CD4-positive, alpha-beta memory T cell (primary cell): Measurements from ENCODE around the gene NCMAP. TPM values are rescaled to one million over a fixed set of nuclear protein-coding genes. Genes with fewer than 3 reads are reported as not detected.

ENCODE experiments used
- CTCF ChIA-PET: fragments of 350-600 bp; sonication (Branson Sonifier 250); formaldehyde crosslinking; loops from one replicate; lab custom pipeline; 2021; ENCODE audit warnings: inconsistent platforms; ENCODE audit not compliant: partially characterized antibody; lab: Charles Lee
- POLR2A ChIA-PET: fragments of 350-600 bp; sonication (Branson Sonifier 250); formaldehyde crosslinking; loops from one replicate; lab custom pipeline; 2021; ENCODE audit not compliant: partially characterized antibody; lab: Charles Lee
- DNase-seq, 5 donors: peaks; one replicate each; pipeline versions ENCODE4 v3.0.0 to v3.0.0-alpha.2; 2020 to 2022; ENCODE audit warnings: mixed read lengths in 1 of 5
- H3K27ac ChIP-seq: one replicate; pipeline ENCODE4 v1.7.0; 2013; ENCODE audit warnings: low read depth, low read length
- H3K27me3 ChIP-seq: 2 replicates; pipeline ENCODE4 v1.7.0; 2013; ENCODE audit warnings: mild to moderate bottlenecking, low read length, moderate library complexity; ENCODE audit not compliant: insufficient read depth
- H3K36me3 ChIP-seq: 2 replicates; pipeline ENCODE4 v1.7.0; 2013; ENCODE audit warnings: mild to moderate bottlenecking, low read length, moderate library complexity; ENCODE audit not compliant: insufficient read depth
- H3K4me1 ChIP-seq: 2 replicates; pipeline ENCODE4 v1.7.0; 2013; ENCODE audit warnings: mild to moderate bottlenecking, low read length, moderate library complexity; ENCODE audit not compliant: insufficient read depth
- H3K4me3 ChIP-seq, 2 donors: one replicate each; pipeline ENCODE4 v1.7.0; 2013; ENCODE audit warnings: low read length in 2 of 2, mild to moderate bottlenecking in 1 of 2
- H3K9me3 ChIP-seq, 2 donors: one replicate each; pipeline ENCODE4 v1.7.0; 2013; ENCODE audit warnings: low read length in 2 of 2, control low read depth in 1 of 2; ENCODE audit not compliant: control insufficient read depth in 1 of 2
- H3K27ac Mint-ChIP-seq, 7 donors: one replicate each; pipeline ENCODE4 v1.8.0; 2020 to 2021; ENCODE audit warnings: mixed read lengths in 7 of 7, mild to moderate bottlenecking in 6 of 7, inconsistent platforms in 3 of 7, moderate library complexity in 3 of 7
- H3K27me3 Mint-ChIP-seq, 2 donors: one replicate each; pipeline ENCODE4 v1.8.0; 2020 to 2021; ENCODE audit warnings: mixed read lengths in 2 of 2
- H3K36me3 Mint-ChIP-seq, 2 donors: one replicate each; pipeline ENCODE4 v1.8.0; 2020 to 2021; ENCODE audit warnings: mixed read lengths in 2 of 2, inconsistent platforms in 1 of 2, mild to moderate bottlenecking in 1 of 2
- H3K4me1 Mint-ChIP-seq, 4 donors: one replicate each; pipeline ENCODE4 v1.8.0; 2020 to 2021; ENCODE audit warnings: mixed read lengths in 4 of 4, mild to moderate bottlenecking in 1 of 4
- H3K4me3 Mint-ChIP-seq, 8 donors: one replicate each; pipeline ENCODE4 v1.8.0; 2020 to 2021; ENCODE audit warnings: mixed read lengths in 8 of 8, mild to moderate bottlenecking in 7 of 8, moderate library complexity in 6 of 8, inconsistent platforms in 3 of 8
- H3K9me3 Mint-ChIP-seq, 8 donors: one replicate each; pipeline ENCODE4 v1.8.0; 2020 to 2021; ENCODE audit warnings: mixed read lengths in 8 of 8, mild to moderate bottlenecking in 5 of 8, inconsistent platforms in 3 of 8, moderate library complexity in 1 of 8
- intact Hi-C: fragments of 100-400 bp; cut with micrococcal nuclease; formaldehyde crosslinking; loops from one replicate; pipeline ENCODE4 v1.15.1; 2023
- polyA plus RNA-seq, 2 donors: library from polyadenylated mRNA; unstranded; fragments of 300-500 nt; fragmentation: Illumina TruSeq; gene quantifications; one replicate each; pipeline ENCODE4 v1.2.3, GENCODE V29; 2021
- total RNA-seq, 2 experiments: library from RNA; stranded (reverse); gene quantifications; one replicate each; pipeline ENCODE4 v1.2.3, GENCODE V29; 2021

The NCMAP gene
- total and polyA plus RNA-seq, 4 experiments from 2014 or later: 0.10 to 0.12 TPM; not detected in 2

DNA sequence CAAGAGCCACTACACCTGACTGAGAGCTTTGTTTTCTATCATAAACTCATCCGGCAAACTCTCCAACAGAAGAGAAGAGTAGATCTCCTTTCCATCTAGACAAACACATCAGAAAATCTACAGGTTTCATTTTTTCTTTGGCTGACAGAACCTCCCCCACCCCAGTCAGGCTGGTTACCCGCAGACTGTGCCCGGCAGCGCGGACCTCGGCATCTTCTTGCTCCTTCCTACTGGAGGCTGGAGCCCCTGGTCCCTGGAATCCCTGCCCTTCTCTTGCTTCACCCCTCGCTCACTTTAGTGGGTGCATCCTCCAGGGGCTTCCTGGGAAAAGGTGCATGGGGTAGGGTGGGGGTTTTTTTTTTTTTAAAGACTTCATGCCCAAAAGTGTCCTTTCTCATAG is 23.0 kb downstream of the NCMAP start:
- Histone ChIP-seq H3K9me3 (no peaks in the 10 kb centered on the region), H3K4me3 (no peak overlapping the region), H3K4me1 (no peaks in the 10 kb centered on the region), H3K27ac (no peak overlapping the region), H3K36me3 (no peaks in the 10 kb centered on the region), H3K27me3 (no peaks in the 10 kb centered on the region)
- no peaks in the 10 kb centered on the region for H3K4me1 Mint-ChIP-seq
- no peaks in the 10 kb centered on the region for H3K36me3 Mint-ChIP-seq
- no peaks in the 10 kb centered on the region for H3K9me3 Mint-ChIP-seq
- no peak overlapping the region for H3K4me3 Mint-ChIP-seq
- no peak overlapping the region for H3K27ac Mint-ChIP-seq
- H3K27me3 Mint-ChIP-seq: no peaks in the 10 kb centered on the region
- DNase-seq: no peak
- CTCF ChIA-PET: interaction anchor here (0.6 to 2.0 kb wide), 3 partner anchors 9 to 57 kb away, joined by 3 to 17 read pairs (median 3); no protein-coding TSS in a partner anchor
- intact Hi-C loops: no loop called here
- POLR2A ChIA-PET: no interaction called here

DNA sequence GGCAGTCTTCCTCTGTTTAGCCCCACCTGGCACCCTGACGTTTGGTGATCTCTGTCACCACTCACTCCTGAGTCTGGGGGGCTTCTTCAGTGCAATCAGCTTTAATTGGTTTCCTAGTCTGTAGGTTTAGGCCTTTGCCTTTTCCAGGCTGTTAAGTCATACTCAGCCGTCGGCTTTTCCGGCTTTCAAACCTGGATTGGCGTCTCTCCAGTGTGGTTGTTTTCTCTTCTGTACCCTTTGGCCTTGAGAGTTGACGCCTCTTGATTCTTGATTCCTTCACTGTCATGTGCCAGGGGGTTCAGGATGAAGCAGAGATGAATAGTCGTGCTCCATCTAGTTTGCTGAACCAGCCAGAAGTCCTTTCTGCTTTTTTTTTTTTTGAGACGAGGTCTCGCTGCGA is 24.9 kb downstream of the NCMAP start:
- ChIA-PET POLR2A (no interaction called here), CTCF (no interaction called here)
- DNase-seq: no peak
- intact Hi-C loops: no loop called here
- Histone ChIP-seq H3K27me3 (no peaks in the 10 kb centered on the region), H3K9me3 (no peaks in the 10 kb centered on the region), H3K27ac (no peak overlapping the region), H3K36me3 (no peaks in the 10 kb centered on the region), H3K4me3 (no peak overlapping the region), H3K4me1 (no peaks in the 10 kb centered on the region)
- H3K9me3 Mint-ChIP-seq: no peaks in the 10 kb centered on the region
- no peak overlapping the region for H3K4me3 Mint-ChIP-seq
- H3K27ac Mint-ChIP-seq: no peak overlapping the region
- H3K36me3 Mint-ChIP-seq: no peaks in the 10 kb centered on the region
- H3K4me1 Mint-ChIP-seq: no peaks in the 10 kb centered on the region
- H3K27me3 Mint-ChIP-seq: peaks cover 0 to 1% of the 10 kb centered on the region in 2 donors

GRCh38 chr1:24584171-24584647 is 28.3 kb downstream of the NCMAP start:
- H3K9me3 ChIP-seq: no peaks in the 10 kb centered on the region
- DNase-seq: no peak
- H3K4me3 Mint-ChIP-seq: no peak overlapping the region
- H3K9me3 Mint-ChIP-seq: no peaks in the 10 kb centered on the region
- H3K4me1 ChIP-seq: peaks cover 5% of the 10 kb centered on the region
- H3K4me1 Mint-ChIP-seq: peaks cover 0 to 9% (median 6%) of the 10 kb centered on the region in 4 donors
- ChIA-PET POLR2A (interaction anchor here (1.1 kb wide), 1 partner anchor 192 kb away, joined by 3 read pairs; no protein-coding TSS in a partner anchor), CTCF (interaction anchor here (1.0 to 6.0 kb wide), 6 partner anchors 42 to 260 kb away, joined by 3 to 129 read pairs (median 4); partner anchors contain the start of genes NIPAL3 and STPG1)
- H3K36me3 ChIP-seq: no peaks in the 10 kb centered on the region
- intact Hi-C loops: no loop called here
- H3K27ac Mint-ChIP-seq: no peak overlapping the region
- no peaks in the 10 kb centered on the region for H3K36me3 Mint-ChIP-seq
- H3K4me3 ChIP-seq: no peak overlapping the region
- H3K27me3 ChIP-seq: no peaks in the 10 kb centered on the region
- H3K27ac ChIP-seq: no peak overlapping the region
- H3K27me3 Mint-ChIP-seq: peaks cover 0 to 1% of the 10 kb centered on the region in 2 donors

DNA sequence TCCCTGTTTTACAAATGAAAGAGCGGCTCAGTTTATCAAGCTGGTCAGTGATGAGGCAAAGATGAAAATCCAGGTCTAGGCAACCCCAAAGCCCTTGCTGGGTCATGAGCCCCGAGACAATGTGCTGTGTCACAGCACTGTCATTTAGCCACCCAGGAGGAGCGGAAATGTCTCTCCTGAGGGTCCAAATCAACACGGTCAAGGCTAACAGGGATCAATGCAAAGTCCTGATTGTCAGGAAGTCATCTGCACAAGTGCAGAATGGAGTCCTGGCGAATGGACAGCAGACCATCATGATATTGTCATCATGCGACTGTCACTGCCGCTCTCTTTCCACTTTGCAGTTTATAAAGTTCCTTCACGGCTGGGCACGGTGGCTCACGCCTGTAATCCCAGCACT is 30.2 kb downstream of the NCMAP start:
- Mint-ChIP-seq H3K4me3 (no peak overlapping the region), H3K4me1 (peaks cover 0 to 9% (median 6%) of the 10 kb centered on the region in 4 donors), H3K9me3 (no peaks in the 10 kb centered on the region), H3K27me3 (peaks cover 0 to 1% of the 10 kb centered on the region in 2 donors), H3K36me3 (no peaks in the 10 kb centered on the region), H3K27ac (peak overlapping the region in 1 of 7 donors; percentile 38)
- no peak overlapping the region for H3K4me3 ChIP-seq
- CTCF ChIA-PET: interaction anchor here (1.0 to 6.0 kb wide), 30 partner anchors 8 to 436 kb away, joined by 3 to 129 read pairs (median 7); partner anchors contain the start of genes NIPAL3, SRRM1 and STPG1
- no peaks in the 10 kb centered on the region for H3K27me3 ChIP-seq
- POLR2A ChIA-PET: interaction anchor here (1.0 to 2.3 kb wide), 6 partner anchors 56 to 194 kb away, joined by 4 to 34 read pairs (median 7); partner anchors contain the start of genes NIPAL3 and RCAN3
- no peak for DNase-seq
- no peak overlapping the region for H3K27ac ChIP-seq
- peaks cover 5% of the 10 kb centered on the region for H3K4me1 ChIP-seq
- intact Hi-C loops: loop anchor here (2.0 to 5.0 kb wide), 3 partner anchors 51 to 104 kb away; partner anchors contain the start of gene RCAN3
- H3K36me3 ChIP-seq: no peaks in the 10 kb centered on the region
- no peaks in the 10 kb centered on the region for H3K9me3 ChIP-seq

DNA sequence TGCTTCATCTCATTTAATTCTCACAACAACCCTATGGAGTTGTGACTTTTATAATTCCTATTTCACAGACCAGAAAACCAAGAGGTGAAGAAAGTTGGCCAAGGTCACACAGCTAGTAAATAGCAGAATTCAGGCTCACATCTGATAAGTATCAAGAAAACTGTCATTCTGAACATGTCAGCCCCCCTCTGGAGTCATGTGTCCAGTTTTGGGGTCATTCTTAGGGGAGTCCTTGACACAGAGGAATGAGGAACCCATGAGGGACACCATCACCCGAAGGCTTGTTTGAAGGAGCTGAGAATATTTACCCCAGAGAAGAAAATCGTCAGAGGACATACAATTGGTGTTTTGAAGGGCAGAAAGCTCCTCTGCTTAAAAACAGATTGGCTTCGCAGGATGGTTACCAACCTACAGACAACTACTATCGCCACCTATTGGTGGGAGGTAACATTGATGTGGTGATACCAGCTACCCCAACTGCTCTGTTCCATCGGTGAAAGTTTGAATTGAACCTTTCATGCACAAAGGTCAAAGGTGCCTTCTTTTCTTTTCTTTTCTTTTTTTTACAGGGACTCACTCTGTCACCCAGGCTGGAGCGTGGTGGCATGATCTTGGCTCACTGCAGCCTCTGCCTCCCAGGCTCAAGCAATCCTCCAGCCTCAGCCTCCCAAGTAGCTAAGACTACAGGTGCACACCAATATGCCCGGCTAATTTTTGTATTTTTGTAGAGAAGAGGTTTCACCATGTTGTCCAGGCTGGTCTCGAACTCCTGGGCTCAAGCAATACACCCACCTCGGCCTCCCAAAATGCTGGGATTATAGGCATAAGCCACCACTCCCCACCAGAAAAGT is 31.3 kb downstream of the NCMAP start:
- peaks cover 0 to 9% (median 6%) of the 10 kb centered on the region in 4 donors for H3K4me1 Mint-ChIP-seq
- H3K27ac ChIP-seq: no peak overlapping the region
- peak; percentile 69 to 78 (median 74) for DNase-seq

GRCh38 chr1:24588573-24588972 is 32.7 kb downstream of the NCMAP start:
- ChIA-PET POLR2A (interaction anchor here (1.3 to 2.3 kb wide), 2 partner anchors 50 to 173 kb away, joined by 3 to 34 read pairs; partner anchors contain the start of gene NIPAL3), CTCF (interaction anchor here (1.0 to 6.0 kb wide), 13 partner anchors 10 to 389 kb away, joined by 3 to 129 read pairs (median 17); partner anchors contain the start of genes NIPAL3, RCAN3 and STPG1)
- no peaks in the 10 kb centered on the region for H3K9me3 ChIP-seq
- no peaks in the 10 kb centered on the region for H3K27me3 ChIP-seq
- H3K27ac Mint-ChIP-seq: no peak overlapping the region
- H3K4me3 ChIP-seq: no peak overlapping the region
- H3K4me1 ChIP-seq: peaks cover 5% of the 10 kb centered on the region
- H3K9me3 Mint-ChIP-seq: no peaks in the 10 kb centered on the region
- H3K27ac ChIP-seq: no peak overlapping the region
- intact Hi-C loops: loop anchor here (5.0 kb wide), 1 partner anchor 106 kb away; no protein-coding TSS in a partner anchor
- no peak for DNase-seq
- H3K4me1 Mint-ChIP-seq: peaks cover 0 to 9% (median 6%) of the 10 kb centered on the region in 4 donors
- peaks cover 0 to 1% of the 10 kb centered on the region in 2 donors for H3K27me3 Mint-ChIP-seq
- H3K36me3 Mint-ChIP-seq: no peaks in the 10 kb centered on the region
- H3K36me3 ChIP-seq: no peaks in the 10 kb centered on the region
- no peak overlapping the region for H3K4me3 Mint-ChIP-seq

More for the DNA sequence above, 31.3 kb downstream of the NCMAP start:
- Mint-ChIP-seq H3K4me3 (peak overlapping the region in 1 of 8 donors; percentile 46), H3K27me3 (peaks cover 0 to 1% of the 10 kb centered on the region in 2 donors), H3K27ac (peak overlapping the region in 6 of 7 donors; percentile 53 to 89 (median 80)), H3K36me3 (no peaks in the 10 kb centered on the region), H3K9me3 (no peaks in the 10 kb centered on the region)
- H3K9me3 ChIP-seq: no peaks in the 10 kb centered on the region
- ChIA-PET POLR2A (interaction anchor here (0.9 to 2.3 kb wide), 14 partner anchors 46 to 388 kb away, joined by 3 to 34 read pairs (median 4); partner anchors contain the start of genes NIPAL3 and RCAN3), CTCF (interaction anchor here (0.5 to 6.0 kb wide), 72 partner anchors 9 to 755 kb away, joined by 3 to 129 read pairs (median 5); partner anchors contain the start of genes NIPAL3, RCAN3, SRRM1 and STPG1)
- peaks cover 5% of the 10 kb centered on the region for H3K4me1 ChIP-seq
- H3K27me3 ChIP-seq: no peaks in the 10 kb centered on the region
- intact Hi-C loops: loop anchor here (1.0 to 5.0 kb wide), 8 partner anchors 45 to 388 kb away; partner anchors contain the start of genes NIPAL3 and RCAN3
- no peaks in the 10 kb centered on the region for H3K36me3 ChIP-seq
- no peak overlapping the region for H3K4me3 ChIP-seq
